ENCODE data around the gene MAP4K5. TPM values are rescaled to one million over a fixed set of nuclear protein-coding genes. Genes with fewer than 3 reads are reported as not detected.
A peak's percentile ranks its signal among the peaks of the same experiment; 100 is the strongest.

The MAP4K5 gene
- total and polyA plus RNA-seq, 10 donors = 9.1 to 172 (median 55.4) TPM

DNA sequence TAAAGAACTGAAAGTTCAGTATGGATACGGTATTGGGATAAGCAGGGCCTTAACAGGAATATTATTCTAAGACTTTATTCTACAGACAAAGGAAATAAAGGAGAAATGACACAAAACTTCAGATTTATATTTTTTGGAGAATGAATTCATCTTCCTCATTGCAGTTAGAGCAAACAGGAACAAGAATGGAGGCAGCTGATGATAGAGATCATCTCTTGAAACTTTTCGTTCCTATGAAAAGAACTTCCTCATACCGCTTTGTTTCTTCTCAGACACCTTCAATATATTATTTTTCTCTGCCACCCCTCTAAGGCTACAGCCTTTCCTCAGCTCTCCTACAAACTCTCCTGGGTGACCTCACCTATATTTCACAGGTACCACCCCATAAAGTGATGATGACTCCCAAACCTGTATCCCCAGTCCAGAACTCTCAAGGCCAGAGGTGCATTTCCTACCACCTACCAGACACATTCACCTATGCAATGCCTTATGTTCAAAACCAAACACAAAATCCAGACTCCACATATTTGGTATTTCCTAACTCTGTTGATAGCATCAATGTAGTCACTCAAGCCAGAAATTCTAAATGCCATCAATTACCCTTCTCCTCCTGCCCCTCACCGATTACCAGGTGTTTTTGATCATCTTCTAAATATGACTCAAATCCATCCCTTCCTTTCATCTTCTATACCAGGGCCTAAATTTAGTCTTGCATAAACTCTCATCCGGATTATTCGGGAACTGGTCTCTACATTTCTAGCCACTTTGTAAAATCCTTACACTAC is 7.4 kb downstream of the MAP4K5 start:
- Histone ChIP-seq H3K27me3 (replicated peaks in 1 of 7) (no peaks in the 10 kb centered on the region), H3K27ac (peak overlapping the region in 5 of 8 donors; percentile 16 to 72 (median 57)), H3K36me3 (peaks cover 0 to 13% (median 0%) of the 10 kb centered on the region in 6 donors), H3K9me3 (no peaks in the 10 kb centered on the region), H3K4me1 (peaks cover 29 to 96% (median 64%) of the 10 kb centered on the region in 6 donors), H3K4me3 (no peak overlapping the region)
- 66 to 73% (median 69%) methylated on average over 6 of the region's 6 CpGs for WGBS, 5 donors
- no peak for TF ChIP-seq POLR2A (IDR thresholded peaks at IDR 0.05)
- no peak for DNase-seq
- intact Hi-C loops (cut with DNase I; ENCODE audit: low total_unique reads) = no loop called here

GRCh38 chr14:50524060-50524459 is 8.3 kb downstream of the MAP4K5 start:
- no peaks in the 10 kb centered on the region for H3K27me3 ChIP-seq (replicated peaks in 1 of 7)
- TF ChIP-seq CTCF (IDR thresholded peaks at IDR 0.05 in 8 of 11, conservative IDR thresholded peaks at IDR 0.05 in 3 of 11) (no peak), POLR2AphosphoS5 (IDR thresholded peaks at IDR 0.05) (no peak), POLR2A (IDR thresholded peaks at IDR 0.05) (no peak)
- 60 to 75% (median 68%) methylated on average over 2 of the region's 2 CpGs for WGBS, 5 donors
- DNase-seq = no peak
- peaks cover 22 to 93% (median 58%) of the 10 kb centered on the region in 6 donors for H3K4me1 ChIP-seq
- H3K9me3 ChIP-seq = no peaks in the 10 kb centered on the region
- H3K27ac ChIP-seq = peak overlapping the region in 5 of 8 donors; percentile 15 to 72 (median 57)
- intact Hi-C loops (cut with DNase I; ENCODE audit: low total_unique reads) = no loop called here
- H3K4me3 ChIP-seq = no peak overlapping the region
- peaks cover 0 to 18% (median 0%) of the 10 kb centered on the region in 6 donors for H3K36me3 ChIP-seq

- no peaks in the 10 kb centered on the region for H3K27me3 ChIP-seq (replicated peaks in 1 of 7)
- peak overlapping the region in 5 of 8 donors; percentile 15 to 72 (median 57) for H3K27ac ChIP-seq
- 84 to 96% (median 89%) methylated on average over 5 of the region's 5 CpGs for WGBS, 5 donors
- H3K36me3 ChIP-seq = peaks cover 0 to 13% (median 0%) of the 10 kb centered on the region in 6 donors
- no peak for DNase-seq
- peaks cover 20 to 87% (median 52%) of the 10 kb centered on the region in 6 donors for H3K4me1 ChIP-seq
- H3K4me3 ChIP-seq = no peak overlapping the region
- no peak for TF ChIP-seq CTCF (IDR thresholded peaks at IDR 0.05 in 8 of 11, conservative IDR thresholded peaks at IDR 0.05 in 3 of 11)
- no peak for TF ChIP-seq POLR2AphosphoS5 (IDR thresholded peaks at IDR 0.05)
- TF ChIP-seq POLR2A (IDR thresholded peaks at IDR 0.05) = no peak
- H3K9me3 ChIP-seq = no peaks in the 10 kb centered on the region
- intact Hi-C loops (cut with DNase I; ENCODE audit: low total_unique reads) = no loop called here
Measured at GRCh38 chr14:50523271-50524041, 8.9 kb downstream of the MAP4K5 start.

DNA sequence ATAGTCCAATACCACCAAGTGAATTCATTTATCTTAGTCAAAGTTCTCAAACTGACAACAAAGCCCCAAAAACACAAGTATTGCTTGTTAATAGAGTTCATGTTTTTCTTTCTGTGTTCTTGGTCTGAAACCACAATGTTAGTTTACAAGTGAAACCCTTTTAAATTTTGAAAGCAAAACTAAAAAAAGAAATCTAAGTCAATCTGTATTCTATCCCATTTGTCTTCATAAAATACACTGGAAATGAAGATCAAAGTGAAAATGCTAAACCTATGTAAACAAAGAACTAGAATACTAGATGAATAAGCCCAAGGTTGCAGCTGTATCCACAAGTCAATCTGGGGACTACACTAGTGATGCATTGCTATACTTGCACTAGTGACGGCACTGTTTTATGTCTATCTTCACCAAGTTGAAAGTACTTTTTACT is 10.4 kb downstream of the MAP4K5 start:
- peak overlapping the region in 7 of 8 donors; percentile 16 to 72 (median 46) for H3K27ac ChIP-seq
- H3K4me1 ChIP-seq = peaks cover 20 to 80% (median 46%) of the 10 kb centered on the region in 6 donors
- intact Hi-C loops (cut with DNase I; ENCODE audit: low total_unique reads) = no loop called here
- no peaks in the 10 kb centered on the region for H3K27me3 ChIP-seq (replicated peaks in 1 of 7)
- peak overlapping the region in 1 of 8 donors; percentile 3 for H3K4me3 ChIP-seq
- H3K9me3 ChIP-seq = no peaks in the 10 kb centered on the region
- no peak for DNase-seq
- WGBS, 5 donors = 56 to 72% (median 64%) methylated on average over 1 of the region's 1 CpG
- H3K36me3 ChIP-seq = peaks cover 0 to 15% (median 0%) of the 10 kb centered on the region in 6 donors
- TF ChIP-seq POLR2A (IDR thresholded peaks at IDR 0.05) (no peak), POLR2AphosphoS5 (IDR thresholded peaks at IDR 0.05) (no peak), CTCF (IDR thresholded peaks at IDR 0.05 in 8 of 11, conservative IDR thresholded peaks at IDR 0.05 in 3 of 11) (no peak)

Measured in spleen (tissue), 11 donors.